ENCODE results near the gene ACTG2.

ACTG2 gene

GRCh38 chr2:73893764-73894474 is 1.1 kb downstream of the ACTG2 start:
- no peak for DNase-seq (ENCODE audit: low read depth in 1 of 2, low spot score in 1 of 2)
- no peaks in the 10 kb centered on the region for H3K27me3 ChIP-seq (ENCODE audit: insufficient read depth, poor library complexity, severe bottlenecking)
- H3K4me3 ChIP-seq (replicated peaks; ENCODE audit: insufficient read depth, low read length), result no peak overlapping the region
- no peak for TF ChIP-seq CTCF (IDR thresholded peaks at IDR 0.05; ENCODE audit: insufficient read depth, low read length)
- TF ChIP-seq SPI1 (IDR thresholded peaks at IDR 0.05; ENCODE audit: borderline replicate concordance, low read depth), result peak; percentile 71; the same call in 1 of the 2 replicates
- no peak overlapping the region for H3K27ac ChIP-seq (replicated peaks)

- no peak overlapping the region for H3K27ac ChIP-seq (replicated peaks)
- H3K4me3 ChIP-seq (replicated peaks; ENCODE audit: insufficient read depth, low read length), result no peak overlapping the region
These were observed 1.7 kb downstream of the ACTG2 start for GRCh38 chr2:73894475-73894850.

DNA sequence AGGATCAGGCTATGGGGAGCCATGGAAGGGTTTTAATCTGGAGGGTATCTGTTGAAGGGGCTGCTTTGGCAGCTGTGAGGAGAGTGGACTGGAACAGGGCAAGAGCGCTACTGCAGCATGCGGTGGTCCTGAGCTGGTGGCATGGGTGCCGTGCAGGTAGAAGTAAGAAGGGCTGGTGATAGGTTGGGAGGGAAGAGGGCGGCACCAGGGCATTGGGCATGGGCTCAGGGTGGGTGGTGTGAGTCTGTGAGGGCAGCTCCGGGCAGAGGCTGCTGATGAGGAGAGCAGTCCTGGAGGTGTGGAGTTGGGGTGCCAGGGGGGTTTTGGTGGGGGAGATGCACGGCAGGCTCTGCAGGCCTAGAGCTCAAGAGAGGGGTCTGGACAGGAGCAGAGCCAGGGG is 2.1 kb downstream of the ACTG2 start:
- TF ChIP-seq CTCF (IDR thresholded peaks at IDR 0.05; ENCODE audit: insufficient read depth, low read length), result no peak
- TF ChIP-seq POLR2AphosphoS5 (IDR thresholded peaks at IDR 0.05; ENCODE audit: low read depth), result no peak
- TF ChIP-seq REST (IDR thresholded peaks at IDR 0.05; ENCODE audit: insufficient replicate concordance, low read depth), result no peak
- no peak for TF ChIP-seq GABPA (IDR thresholded peaks at IDR 0.05; ENCODE audit: low read depth)
- no peak for TF ChIP-seq SPI1 (IDR thresholded peaks at IDR 0.05; ENCODE audit: borderline replicate concordance, low read depth)
- H3K4me3 ChIP-seq (replicated peaks; ENCODE audit: insufficient read depth, low read length), result no peak overlapping the region
- no peak overlapping the region for H3K27ac ChIP-seq (replicated peaks)
- no peaks in the 10 kb centered on the region for H3K27me3 ChIP-seq (ENCODE audit: insufficient read depth, poor library complexity, severe bottlenecking)
- DNase-seq (ENCODE audit: low read depth in 1 of 2, low spot score in 1 of 2), result no peak

More at GRCh38 chr2:73894475-73894850, 1.7 kb downstream of the ACTG2 start:
- DNase-seq (ENCODE audit: low read depth in 1 of 2, low spot score in 1 of 2), result no peak
- H3K27me3 ChIP-seq (ENCODE audit: insufficient read depth, poor library complexity, severe bottlenecking), result no peaks in the 10 kb centered on the region
- no peak for TF ChIP-seq REST (IDR thresholded peaks at IDR 0.05; ENCODE audit: insufficient replicate concordance, low read depth)
- no peak for TF ChIP-seq POLR2AphosphoS5 (IDR thresholded peaks at IDR 0.05; ENCODE audit: low read depth)
- TF ChIP-seq GABPA (IDR thresholded peaks at IDR 0.05; ENCODE audit: low read depth), result no peak
- TF ChIP-seq CTCF (IDR thresholded peaks at IDR 0.05; ENCODE audit: insufficient read depth, low read length), result no peak

GRCh38 chr2:73895473-73895872 is 2.7 kb downstream of the ACTG2 start:
- DNase-seq (ENCODE audit: low read depth in 1 of 2, low spot score in 1 of 2), result no peak
- H3K27ac ChIP-seq (replicated peaks), result no peak overlapping the region
- no peaks in the 10 kb centered on the region for H3K27me3 ChIP-seq (ENCODE audit: insufficient read depth, poor library complexity, severe bottlenecking)

More at GRCh38 chr2:73895473-73895872, 2.7 kb downstream of the ACTG2 start:
- H3K4me3 ChIP-seq (replicated peaks; ENCODE audit: insufficient read depth, low read length), result no peak overlapping the region
- TF ChIP-seq REST (IDR thresholded peaks at IDR 0.05; ENCODE audit: insufficient replicate concordance, low read depth), result no peak
- no peak for TF ChIP-seq POLR2AphosphoS5 (IDR thresholded peaks at IDR 0.05; ENCODE audit: low read depth)
- TF ChIP-seq GABPA (IDR thresholded peaks at IDR 0.05; ENCODE audit: low read depth), result no peak
- TF ChIP-seq SPI1 (IDR thresholded peaks at IDR 0.05; ENCODE audit: borderline replicate concordance, low read depth), result no peak
- no peak for TF ChIP-seq CTCF (IDR thresholded peaks at IDR 0.05; ENCODE audit: insufficient read depth, low read length)
